ENCODE results near the gene PRPSAP2.

The PRPSAP2 gene

DNA sequence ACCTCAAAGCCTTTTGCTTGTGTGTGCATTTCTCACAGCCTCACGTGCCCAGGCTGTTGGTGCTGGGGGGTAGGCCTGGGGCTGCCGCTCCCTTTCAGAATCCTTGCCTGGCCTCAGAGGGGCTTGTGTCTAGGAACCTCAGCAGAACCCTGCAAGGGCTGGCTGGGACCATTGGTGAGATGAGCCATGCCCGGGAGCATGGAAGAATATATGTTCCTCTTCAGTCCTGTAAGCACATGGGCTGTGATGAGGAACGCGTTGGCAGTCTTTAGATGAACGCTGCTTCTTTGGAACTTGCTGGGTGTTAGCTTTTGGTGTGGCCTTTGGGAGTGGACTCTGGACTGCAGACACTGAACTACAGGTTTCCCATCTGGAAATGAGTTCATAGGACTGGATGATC is 62.0 kb downstream of the PRPSAP2 start:
- peak overlapping the region; percentile 55 for H3K4me2 ChIP-seq (ENCODE audit: low read depth, low read length, poor library complexity, severe bottlenecking)
- peak overlapping the region; percentile 89 for H3K27ac ChIP-seq (ENCODE audit: low read depth, low read length)
- TF ChIP-seq, protein P1, sequence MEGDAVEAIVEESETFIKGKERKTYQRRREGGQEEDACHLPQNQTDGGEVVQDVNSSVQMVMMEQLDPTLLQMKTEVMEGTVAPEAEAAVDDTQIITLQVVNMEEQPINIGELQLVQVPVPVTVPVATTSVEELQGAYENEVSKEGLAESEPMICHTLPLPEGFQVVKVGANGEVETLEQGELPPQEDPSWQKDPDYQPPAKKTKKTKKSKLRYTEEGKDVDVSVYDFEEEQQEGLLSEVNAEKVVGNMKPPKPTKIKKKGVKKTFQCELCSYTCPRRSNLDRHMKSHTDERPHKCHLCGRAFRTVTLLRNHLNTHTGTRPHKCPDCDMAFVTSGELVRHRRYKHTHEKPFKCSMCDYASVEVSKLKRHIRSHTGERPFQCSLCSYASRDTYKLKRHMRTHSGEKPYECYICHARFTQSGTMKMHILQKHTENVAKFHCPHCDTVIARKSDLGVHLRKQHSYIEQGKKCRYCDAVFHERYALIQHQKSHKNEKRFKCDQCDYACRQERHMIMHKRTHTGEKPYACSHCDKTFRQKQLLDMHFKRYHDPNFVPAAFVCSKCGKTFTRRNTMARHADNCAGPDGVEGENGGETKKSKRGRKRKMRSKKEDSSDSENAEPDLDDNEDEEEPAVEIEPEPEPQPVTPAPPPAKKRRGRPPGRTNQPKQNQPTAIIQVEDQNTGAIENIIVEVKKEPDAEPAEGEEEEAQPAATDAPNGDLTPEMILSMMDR (IDR thresholded peaks at IDR 0.05; ENCODE audit: insufficient read depth, low read length, poor library complexity, severe bottlenecking) = no peak
- no peak for TF ChIP-seq EZH2phosphoT487 (conservative IDR thresholded peaks at IDR 0.05; ENCODE audit: low read length)
- peaks cover 11% of the 10 kb centered on the region for H3K36me3 ChIP-seq (ENCODE audit: low read length)
- peaks cover 52% of the 10 kb centered on the region for H3F3A ChIP-seq (ENCODE audit: insufficient read depth)
- H4K20me1 ChIP-seq (ENCODE audit: low read depth, low read length) = no peaks in the 10 kb centered on the region
- H3K4me3 ChIP-seq (ENCODE audit: insufficient read depth, low read length, poor library complexity, severe bottlenecking) = no peak overlapping the region
- H3K79me2 ChIP-seq (ENCODE audit: insufficient read depth, low read length) = peaks cover 34% of the 10 kb centered on the region
- H2AFZ ChIP-seq (ENCODE audit: low read depth, low read length, severe bottlenecking) = no peak overlapping the region
- H3K9me2 ChIP-seq (replicated peaks; ENCODE audit: insufficient read depth, low read length) = no peaks in the 10 kb centered on the region
- peak overlapping the region; percentile 27 for H3K9ac ChIP-seq (ENCODE audit: low read length)
- no peaks in the 10 kb centered on the region for H3K27me3 ChIP-seq (ENCODE audit: low read length)
- H3K9me3 ChIP-seq (ENCODE audit: insufficient read depth, low read length) = no peaks in the 10 kb centered on the region

DNA sequence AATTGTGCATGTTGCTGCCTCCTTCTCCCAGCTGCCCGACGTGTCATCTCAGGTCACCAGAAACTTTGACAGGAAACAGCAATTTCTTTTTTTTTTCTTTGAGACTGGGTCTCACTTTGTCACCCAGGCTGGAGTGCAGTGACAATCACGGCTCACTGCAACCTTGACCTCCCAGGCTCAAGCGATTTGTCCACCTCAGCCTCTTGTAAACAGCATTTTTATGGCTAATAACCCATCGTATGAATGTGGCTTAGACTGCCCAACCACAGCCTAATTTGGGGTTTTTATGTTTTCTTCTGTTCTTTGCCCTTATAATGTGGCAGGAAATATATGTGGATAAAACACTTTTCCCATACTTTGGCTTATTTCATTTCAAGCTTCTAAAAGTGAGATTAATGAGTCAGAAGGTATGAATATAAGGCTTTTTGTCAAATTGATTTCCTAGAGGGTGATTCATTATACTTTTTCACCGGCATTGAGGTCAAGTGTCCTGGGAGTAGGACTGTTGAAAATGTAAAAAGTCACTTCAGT is 63.0 kb downstream of the PRPSAP2 start:
- no peaks in the 10 kb centered on the region for H3K27me3 ChIP-seq (ENCODE audit: low read length)
- peaks cover 15% of the 10 kb centered on the region; the same call in 1 of the 2 replicates for H3K36me3 ChIP-seq (ENCODE audit: low read length)
- no peak overlapping the region for H2AFZ ChIP-seq (ENCODE audit: low read depth, low read length, severe bottlenecking)
- H3K79me2 ChIP-seq (ENCODE audit: insufficient read depth, low read length) = peaks cover 34% of the 10 kb centered on the region
- H3K4me2 ChIP-seq (ENCODE audit: low read depth, low read length, poor library complexity, severe bottlenecking) = peak overlapping the region; percentile 55
- no peaks in the 10 kb centered on the region for H3K9me2 ChIP-seq (replicated peaks; ENCODE audit: insufficient read depth, low read length)
- peak overlapping the region; percentile 48 for H3K9ac ChIP-seq (ENCODE audit: low read length)
- peak overlapping the region; percentile 16 for H3K4me3 ChIP-seq (ENCODE audit: insufficient read depth, low read length, poor library complexity, severe bottlenecking)
- TF ChIP-seq, protein P1 (IDR thresholded peaks at IDR 0.05; ENCODE audit: insufficient read depth, low read length, poor library complexity, severe bottlenecking) = no peak
- no peak for TF ChIP-seq EZH2phosphoT487 (conservative IDR thresholded peaks at IDR 0.05; ENCODE audit: low read length)
- H3K27ac ChIP-seq (ENCODE audit: low read depth, low read length) = peak overlapping the region; percentile 89
- no peaks in the 10 kb centered on the region for H4K20me1 ChIP-seq (ENCODE audit: low read depth, low read length)
- no peaks in the 10 kb centered on the region for H3K9me3 ChIP-seq (ENCODE audit: insufficient read depth, low read length)
- peaks cover 49% of the 10 kb centered on the region for H3F3A ChIP-seq (ENCODE audit: insufficient read depth)

DNA sequence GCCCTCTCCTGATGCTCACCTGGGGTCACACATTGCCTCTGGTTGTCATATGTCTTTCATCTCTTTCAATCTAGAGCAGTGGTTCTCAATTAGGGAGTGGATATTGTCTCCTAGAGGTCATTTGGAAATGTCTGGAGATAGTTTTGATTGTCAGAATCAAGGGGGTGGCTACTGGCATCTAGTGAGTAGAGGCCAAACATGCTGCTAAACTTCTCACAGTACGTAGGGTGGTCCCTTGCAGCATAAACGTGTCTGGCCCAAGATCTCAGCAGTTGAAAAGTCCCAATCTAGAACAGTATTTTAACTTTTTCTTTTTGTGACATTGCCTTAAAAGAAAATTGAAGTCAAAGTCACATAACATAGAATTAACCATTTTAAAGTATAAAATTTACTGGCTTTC is 63.6 kb downstream of the PRPSAP2 start:
- Histone ChIP-seq H3K9ac (ENCODE audit: low read length) (peak overlapping the region; percentile 48), H3F3A (ENCODE audit: insufficient read depth) (peaks cover 48% of the 10 kb centered on the region), H3K79me2 (ENCODE audit: insufficient read depth, low read length) (peaks cover 36% of the 10 kb centered on the region), H3K27ac (ENCODE audit: low read depth, low read length) (peak overlapping the region; percentile 89), H3K36me3 (ENCODE audit: low read length) (peaks cover 15% of the 10 kb centered on the region; the same call in 1 of the 2 replicates), H3K4me3 (ENCODE audit: insufficient read depth, low read length, poor library complexity, severe bottlenecking) (peak overlapping the region; percentile 16), H3K9me2 (replicated peaks; ENCODE audit: insufficient read depth, low read length) (no peaks in the 10 kb centered on the region), H3K9me3 (ENCODE audit: insufficient read depth, low read length) (no peaks in the 10 kb centered on the region), H3K4me2 (ENCODE audit: low read depth, low read length, poor library complexity, severe bottlenecking) (peak overlapping the region; percentile 55), H2AFZ (ENCODE audit: low read depth, low read length, severe bottlenecking) (no peak overlapping the region), H3K27me3 (ENCODE audit: low read length) (no peaks in the 10 kb centered on the region), H4K20me1 (ENCODE audit: low read depth, low read length) (no peaks in the 10 kb centered on the region)
- TF ChIP-seq, protein P1 (IDR thresholded peaks at IDR 0.05; ENCODE audit: insufficient read depth, low read length, poor library complexity, severe bottlenecking) = no peak
- TF ChIP-seq EZH2phosphoT487 (conservative IDR thresholded peaks at IDR 0.05; ENCODE audit: low read length) = no peak

All from SU-DHL-6 (cell line).